ENCODE measurements around the gene ABHD1. TPM values are rescaled to one million over a fixed set of nuclear protein-coding genes. Genes with fewer than 3 reads are reported as not detected.

The ABHD1 gene
- total RNA-seq, 1 donor from 2014 or later = 0.31 TPM

- peak; percentile 54 for DNase-seq
These were observed 36.7 kb upstream of the ABHD1 start, which contains the start of gene KHK for GRCh38 chr2:27086724-27087593. Gene KHK, plus strand, starts transcription at chr2:27086772. Its CDS starts 488 bp downstream, at chr2:27087260.

GRCh38 chr2:27087823-27088410, 35.7 kb upstream of the ABHD1 start:
- DNase-seq = no peak

- DNase-seq = no peak
These were observed 35.0 kb upstream of the ABHD1 start for GRCh38 chr2:27088634-27089033.

- DNase-seq = no peak
These were observed 34.3 kb upstream of the ABHD1 start for GRCh38 chr2:27089111-27089954.

GRCh38 chr2:27091746-27092695, 31.6 kb upstream of the ABHD1 start:
- DNase-seq = no peak

- DNase-seq = no peak
These were observed 30.8 kb upstream of the ABHD1 start for GRCh38 chr2:27092696-27093429.

GRCh38 chr2:27093430-27094352, 29.9 kb upstream of the ABHD1 start:
- DNase-seq = no peak

GRCh38 chr2:27094353-27094984, 29.1 kb upstream of the ABHD1 start:
- DNase-seq = no peak

GRCh38 chr2:27095427-27095744, 28.2 kb upstream of the ABHD1 start:
- DNase-seq = no peak

GRCh38 chr2:27095745-27096651, 27.6 kb upstream of the ABHD1 start:
- peak; percentile 48 for DNase-seq

GRCh38 chr2:27096748-27097297, 26.8 kb upstream of the ABHD1 start:
- no peak for DNase-seq

GRCh38 chr2:27097341-27097740, 26.3 kb upstream of the ABHD1 start:
- no peak for DNase-seq

GRCh38 chr2:27099334-27099955, 24.2 kb upstream of the ABHD1 start:
- no peak for DNase-seq

GRCh38 chr2:27100036-27100435, 23.6 kb upstream of the ABHD1 start:
- DNase-seq = no peak

GRCh38 chr2:27102329-27102728, 21.3 kb upstream of the ABHD1 start:
- DNase-seq = no peak

- no peak for DNase-seq
These were observed 17.6 kb upstream of the ABHD1 start for GRCh38 chr2:27105981-27106380.

GRCh38 chr2:27108221-27108620, 15.4 kb upstream of the ABHD1 start:
- no peak for DNase-seq

GRCh38 chr2:27109083-27109482, 14.5 kb upstream of the ABHD1 start:
- DNase-seq = no peak

All from occipital lobe (tissue), 2 donors.